Activated naive CD4-positive, alpha-beta T cell treated with anti-CD3 and anti-CD28 coated beads, Interleukin-2, amount 50 U/mL, for 16 hours (primary cell): ENCODE data around the gene DZANK1.
"Not testable (repeated sequence)": the region's sequence is repeated elsewhere in the genome, so short reads cannot be mapped to it uniquely, and the experiment has no call there.

Experiments
- DNase-seq: peaks from one replicate; pipeline ENCODE4 v3.0.0-alpha.2; 2020

DZANK1 gene

DNA sequence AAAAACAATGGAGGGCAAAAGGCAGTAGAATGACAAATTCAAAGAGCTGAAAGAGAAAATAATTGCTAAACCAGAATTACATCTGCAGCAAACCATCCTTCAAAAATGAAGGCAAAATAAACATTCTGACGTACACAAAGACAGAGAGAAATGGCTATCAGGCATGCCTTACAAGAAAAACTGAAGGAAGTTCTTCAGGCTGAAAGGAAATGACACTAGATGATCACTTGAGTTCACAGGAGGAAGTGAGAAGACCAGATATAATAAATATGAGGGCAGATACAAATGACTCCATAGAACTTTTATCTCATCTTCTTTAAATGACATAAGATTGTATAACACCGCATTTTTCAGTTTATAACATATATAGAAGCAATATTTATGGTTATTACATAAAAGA is 30.0 kb downstream of the DZANK1 start:
- DNase-seq, result no peak

DNA sequence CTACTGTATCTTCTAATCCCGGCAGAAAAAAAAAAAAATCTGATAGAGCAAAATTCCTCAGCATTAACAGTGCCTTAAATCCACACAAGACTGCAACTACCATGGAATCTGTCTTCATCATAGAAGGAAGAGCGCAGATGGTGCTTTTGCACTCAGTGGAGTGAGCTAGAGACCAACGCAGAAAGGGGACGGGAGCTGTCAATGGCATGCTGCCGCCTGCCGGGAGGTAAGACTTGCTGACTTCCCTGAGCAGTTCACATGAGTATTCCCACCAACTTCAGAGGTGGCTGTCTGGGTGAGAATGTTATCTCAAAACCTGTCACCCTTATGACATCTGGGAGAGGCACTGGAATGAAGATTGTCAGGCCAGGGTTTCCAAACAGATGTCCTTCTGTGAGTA is 35.6 kb downstream of the DZANK1 start:
- DNase-seq, result no peak

DNA sequence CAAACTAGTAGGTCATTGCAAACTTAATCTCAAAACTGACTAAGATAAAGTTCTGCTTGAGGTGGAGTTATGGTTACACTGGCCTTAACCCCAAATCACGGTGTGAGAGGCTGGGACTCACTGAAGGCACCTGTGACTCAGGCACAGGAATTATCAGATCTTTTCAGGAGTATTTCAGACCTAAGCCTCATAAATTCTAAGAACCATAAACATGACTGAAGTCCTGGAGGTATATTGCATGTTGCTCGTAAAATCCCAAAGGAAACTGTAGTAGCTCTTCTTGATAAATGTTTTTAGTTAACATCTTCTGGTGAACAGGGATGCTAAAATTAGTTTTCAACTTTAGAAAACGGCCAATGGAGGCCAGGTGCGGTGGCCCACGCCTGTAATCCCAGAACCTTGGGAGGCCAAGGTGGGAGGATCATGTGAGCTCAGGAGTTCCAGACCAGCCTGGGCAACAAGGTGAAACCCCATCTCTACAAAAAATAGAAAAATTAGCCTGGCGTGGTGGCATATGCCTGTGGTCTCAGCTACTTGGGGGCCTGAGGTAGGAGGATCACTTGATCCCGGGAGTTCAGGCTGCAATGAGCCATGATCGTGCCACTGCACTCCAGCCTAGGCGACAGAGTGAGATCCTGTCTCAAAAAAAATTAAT is 36.5 kb downstream of the DZANK1 start:
- DNase-seq, result no peak

DNA sequence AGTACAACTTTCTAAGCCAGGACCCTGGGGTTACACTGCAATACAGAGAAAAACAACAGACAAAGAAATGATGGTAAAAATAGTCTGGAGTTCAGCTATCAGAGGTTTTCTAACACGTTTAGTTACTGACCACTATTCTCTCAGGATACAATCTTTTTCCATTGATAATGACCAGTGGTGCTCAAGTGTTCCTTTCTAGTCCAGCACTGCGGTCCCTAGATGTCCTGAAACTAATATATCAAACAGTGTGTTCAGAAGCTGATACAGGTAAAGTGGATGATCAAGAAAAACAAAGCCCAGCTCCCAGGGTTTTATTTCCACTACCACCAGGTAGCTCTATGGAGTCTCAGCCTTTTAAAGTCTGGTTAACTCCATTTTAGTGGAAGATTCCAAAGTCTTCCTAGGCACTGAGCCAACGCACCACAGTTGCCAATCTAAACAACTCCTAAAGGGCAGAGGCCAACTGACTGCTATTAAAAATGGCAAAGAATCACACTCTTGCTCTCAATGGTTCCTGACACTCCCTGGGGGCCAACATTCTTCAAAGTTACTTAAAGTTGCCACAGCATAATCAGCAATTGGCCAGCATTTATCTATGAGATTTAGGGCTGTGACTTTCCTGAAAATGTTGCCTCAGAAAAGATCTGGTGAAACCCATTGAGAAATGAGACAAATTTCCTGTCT is 38.2 kb downstream of the DZANK1 start:
- DNase-seq, result no peak

DNA sequence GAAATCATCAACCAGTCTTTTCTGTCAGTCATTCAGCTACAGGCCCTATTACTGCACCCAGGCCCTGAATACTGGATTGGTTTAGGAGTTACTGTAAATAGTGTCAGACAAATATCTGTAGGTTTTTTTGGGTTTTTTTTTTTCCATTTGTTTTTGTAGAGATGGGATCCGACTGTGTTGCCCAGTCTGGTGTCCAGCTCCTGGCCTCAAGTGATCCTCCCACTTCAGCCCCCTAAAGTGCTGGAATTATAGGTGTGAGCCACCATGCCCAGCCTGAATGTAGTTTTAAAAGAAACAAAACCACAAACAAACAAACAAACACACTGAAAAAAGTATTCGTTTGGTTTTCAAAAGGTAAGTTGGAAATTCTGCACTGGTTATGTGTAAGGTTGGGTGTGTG is 39.6 kb downstream of the DZANK1 start:
- DNase-seq, result no peak

DNA sequence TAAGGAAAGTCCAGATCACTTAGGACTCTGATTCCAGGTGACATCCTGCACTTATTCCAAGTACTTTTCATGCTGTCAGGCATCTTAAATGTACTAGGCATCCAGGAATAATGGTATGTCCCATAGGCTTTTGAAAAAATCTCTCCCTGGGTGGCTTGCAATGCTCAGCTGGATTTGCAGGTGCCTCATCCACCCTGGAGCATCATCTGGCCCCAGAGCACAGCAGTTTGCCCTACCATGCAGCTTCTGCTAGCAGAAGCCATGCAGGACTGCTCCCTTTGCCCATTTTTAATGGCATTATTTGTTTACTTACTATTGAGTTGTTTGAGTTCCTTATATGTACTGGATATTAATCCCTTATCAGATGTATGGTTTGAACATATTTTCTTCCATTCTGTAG is 45.2 kb downstream of the DZANK1 start:
- DNase-seq, result no peak

DNA sequence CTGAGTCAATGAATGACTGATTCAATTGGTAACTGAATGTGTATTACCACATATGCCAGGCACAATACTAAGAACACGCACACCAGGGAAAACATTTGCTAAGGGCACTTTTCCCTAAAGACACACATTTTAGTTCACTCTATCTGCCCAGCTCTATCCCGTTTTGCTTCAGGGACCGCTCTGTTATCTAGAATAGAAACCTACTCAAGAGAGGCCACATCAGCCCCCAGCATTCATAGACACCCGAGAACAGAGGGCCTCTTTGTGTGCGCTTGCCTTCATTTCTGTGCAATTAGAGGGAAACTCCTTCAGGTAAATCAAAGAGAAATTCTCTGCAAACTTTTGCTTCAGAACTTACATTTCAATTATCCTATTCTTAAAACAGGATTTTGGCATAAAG is 50.3 kb downstream of the DZANK1 start:
- DNase-seq, result no peak

DNA sequence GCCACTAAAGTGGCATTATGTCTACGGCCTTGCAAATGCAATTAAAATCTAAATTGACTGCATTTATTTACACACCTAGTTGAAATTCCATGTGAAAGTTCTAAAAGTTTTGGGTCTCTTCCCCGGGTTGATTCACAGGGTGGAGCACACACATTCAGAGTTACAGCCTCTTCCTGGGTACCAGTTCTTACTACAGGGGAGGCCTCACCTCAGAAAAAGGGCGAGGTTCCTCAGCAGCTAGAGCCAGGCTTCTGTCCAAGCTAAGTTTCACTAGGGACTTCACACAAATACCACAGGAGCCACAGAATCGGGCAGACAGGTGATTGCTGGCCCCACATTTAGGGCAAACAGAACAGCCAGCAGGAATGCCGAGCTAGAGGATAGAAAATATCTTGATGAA is 52.7 kb downstream of the DZANK1 start:
- no peak for DNase-seq

DNA sequence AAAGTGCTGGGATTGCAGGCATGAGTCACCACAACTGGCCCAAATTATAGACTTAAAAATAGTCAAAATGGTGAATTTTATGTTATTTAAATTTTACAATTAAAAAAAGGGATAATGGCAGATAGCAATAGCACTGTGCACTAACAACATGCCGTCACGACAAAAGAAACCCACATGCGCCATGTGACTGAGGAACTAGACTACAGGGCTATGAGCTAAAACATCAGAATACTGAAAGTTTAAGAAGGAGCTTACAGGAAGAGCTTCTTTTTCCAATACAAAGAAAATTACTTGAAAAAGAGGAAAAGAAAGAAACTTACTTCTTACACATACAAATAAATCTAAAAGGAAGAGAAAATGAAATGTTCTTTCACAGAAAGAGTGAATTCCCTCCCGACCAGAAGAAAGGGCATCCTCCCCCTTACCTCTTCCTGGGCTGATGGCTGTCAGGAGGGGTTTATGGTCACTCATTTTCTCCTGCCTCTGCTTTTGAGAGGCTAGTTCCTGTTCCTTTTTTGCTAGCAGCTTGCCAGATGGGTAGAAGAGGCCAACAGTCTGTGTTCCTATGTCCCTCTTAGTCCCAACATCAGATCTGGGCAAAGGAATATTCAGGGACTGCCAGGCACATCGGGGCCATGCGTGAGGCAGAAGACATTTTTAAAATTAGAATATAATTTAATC is 54.5 kb downstream of the DZANK1 start:
- DNase-seq, result no peak

DNA sequence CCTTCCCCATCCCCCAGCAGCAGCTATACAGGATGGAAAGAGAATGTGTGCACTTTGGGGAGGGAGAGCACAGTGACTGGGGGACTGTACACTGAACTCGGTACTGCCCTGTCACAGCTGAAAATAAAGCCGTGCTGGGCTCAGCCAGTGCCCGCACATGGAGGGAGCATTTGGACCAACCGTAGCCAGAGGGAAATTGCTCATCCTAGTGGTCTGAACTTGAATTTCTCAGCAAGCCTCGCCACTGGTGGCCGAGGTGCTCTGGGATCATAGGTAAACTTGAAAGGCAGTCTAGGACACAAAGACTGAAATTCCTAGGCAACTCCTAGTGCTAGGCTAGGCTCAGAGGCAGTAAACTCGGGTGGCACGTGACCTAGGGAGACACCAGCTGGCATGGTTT is 61.0 kb downstream of the DZANK1 start:
- no peak for DNase-seq

DNA sequence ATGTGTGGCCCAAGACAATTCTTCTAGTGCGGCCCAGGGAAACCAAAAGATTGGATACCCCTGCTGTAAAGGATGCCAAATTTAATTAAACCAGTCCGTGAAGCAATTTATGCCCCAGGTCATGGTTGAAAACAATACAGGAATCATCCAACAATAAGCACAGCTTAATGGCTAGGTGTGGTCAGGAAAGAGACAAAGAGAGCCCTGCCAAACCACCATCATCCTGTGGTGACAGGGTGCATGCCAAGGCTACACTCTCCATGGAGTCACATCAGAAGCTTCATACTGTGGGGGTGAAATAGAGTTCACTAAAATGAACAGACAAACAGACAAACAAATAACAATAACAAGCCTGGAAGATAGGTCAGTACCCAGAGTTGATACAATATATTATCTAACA is 62.7 kb downstream of the DZANK1 start:
- no peak for DNase-seq

DNA sequence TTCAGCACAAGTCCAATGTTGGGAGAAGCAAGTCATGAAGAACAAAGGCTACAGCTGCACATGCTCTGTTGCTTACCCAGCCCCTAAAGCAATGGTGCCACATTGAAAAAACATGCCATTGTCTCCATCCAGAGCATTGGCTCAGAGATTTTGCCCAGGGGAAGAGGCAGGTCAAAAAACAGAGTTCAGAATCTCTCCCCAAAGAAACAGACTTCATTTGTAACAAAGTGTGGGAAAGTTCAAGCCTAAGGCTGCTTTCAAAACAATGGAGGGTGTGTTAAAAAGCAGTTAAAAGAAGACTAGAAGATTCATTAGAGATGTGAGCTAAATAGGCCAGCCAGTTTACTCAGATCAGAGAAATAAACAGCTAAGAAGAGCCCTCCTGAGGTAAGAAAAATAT is 63.6 kb downstream of the DZANK1 start:
- DNase-seq, result no peak

DNA sequence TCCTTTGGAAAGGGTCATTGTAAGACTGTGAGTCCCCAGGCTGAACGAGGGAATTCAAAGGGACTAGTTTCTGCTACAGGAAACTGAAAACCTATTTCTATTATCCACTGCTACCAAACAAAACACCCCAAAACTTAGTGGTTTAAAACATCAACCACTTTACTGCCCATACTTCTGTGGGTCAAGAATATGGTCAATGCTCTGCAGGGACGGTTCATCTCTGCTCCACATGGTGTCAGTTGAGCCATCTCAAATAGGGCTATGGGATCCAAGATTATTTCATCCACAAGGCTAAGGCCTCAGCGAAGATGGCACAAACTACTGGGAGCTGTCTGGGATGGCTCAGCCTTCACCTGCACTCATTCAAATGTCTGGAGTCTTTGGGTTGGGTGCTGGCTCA is 65.5 kb downstream of the DZANK1 start:
- no peak for DNase-seq

DNA sequence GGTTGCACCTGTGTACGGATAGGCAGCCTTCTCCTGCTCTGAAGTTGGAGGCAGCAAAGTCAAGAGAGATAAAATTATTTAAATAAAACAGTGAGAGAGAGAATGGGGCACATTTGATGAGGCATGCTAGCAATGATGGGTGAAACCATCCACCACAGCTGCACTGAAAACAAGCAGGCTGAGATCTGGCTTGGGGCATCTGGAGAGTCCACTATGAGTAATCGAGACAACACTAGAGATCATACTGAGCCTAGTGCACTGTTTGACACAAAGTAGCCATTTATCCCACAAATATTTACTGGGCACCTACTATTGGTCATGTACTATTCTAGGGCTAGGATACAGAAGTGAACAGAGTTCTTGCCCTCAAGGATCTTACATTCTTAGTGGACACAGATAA is 66.4 kb downstream of the DZANK1 start:
- no peak for DNase-seq

DNA sequence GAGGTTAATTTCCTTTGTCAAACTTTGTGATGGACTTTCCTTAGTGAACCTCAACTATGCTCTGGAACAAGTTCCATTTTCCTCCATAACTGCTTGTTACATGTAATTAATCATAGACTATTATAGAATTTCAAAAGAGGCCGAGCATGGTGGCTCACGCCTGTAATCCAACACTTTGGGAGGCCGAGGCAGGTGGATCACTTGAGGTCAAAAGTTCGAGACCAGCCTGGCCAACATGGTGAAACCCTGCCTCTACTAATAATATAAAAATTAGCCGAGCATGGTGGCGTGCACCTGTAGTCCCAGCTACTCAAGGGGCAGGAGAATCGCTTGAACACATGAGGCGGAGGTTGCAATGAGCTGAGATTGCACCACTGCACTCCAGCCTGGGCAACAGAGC is 68.1 kb downstream of the DZANK1 start:
- not testable (repeated sequence) for DNase-seq

DNA sequence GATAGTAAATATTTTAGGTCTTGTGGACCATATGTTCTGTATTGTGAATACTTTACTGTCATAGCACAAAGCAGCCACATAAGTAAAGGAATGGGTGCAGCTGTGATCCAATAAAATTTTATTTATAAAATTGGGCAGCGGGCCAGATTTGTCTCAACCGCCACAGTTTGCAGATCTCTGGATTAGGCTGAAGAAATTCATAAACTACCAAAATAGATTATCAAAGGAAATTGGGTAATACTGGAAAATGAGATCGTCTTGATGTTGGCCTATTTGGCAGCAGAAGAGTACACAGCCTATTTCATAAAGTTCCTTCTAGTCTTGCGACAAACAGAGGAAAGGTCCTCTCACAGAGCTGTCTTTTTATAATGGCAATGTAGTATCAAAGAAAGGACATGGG is 69.8 kb downstream of the DZANK1 start:
- DNase-seq, result no peak

DNA sequence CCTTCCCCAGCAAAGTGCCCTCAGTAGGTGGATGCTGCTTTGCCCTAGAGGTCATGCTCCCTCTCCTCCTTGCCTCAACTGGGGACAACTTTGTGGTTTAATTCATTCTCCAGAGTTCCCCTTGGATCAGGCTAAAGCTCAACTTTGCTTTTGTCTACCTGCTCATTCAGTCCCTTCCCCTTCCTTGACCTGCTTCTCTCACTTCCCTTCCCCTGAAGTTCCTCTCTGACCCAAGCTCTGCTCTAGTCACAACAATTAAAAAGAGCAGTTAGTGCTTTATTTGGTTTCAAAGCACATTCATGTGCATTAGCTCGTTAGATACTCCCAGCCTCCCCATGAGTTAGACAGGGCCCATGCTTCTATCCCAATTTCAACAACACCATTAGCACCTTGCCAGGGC is 71.3 kb downstream of the DZANK1 start:
- DNase-seq, result no peak

DNA sequence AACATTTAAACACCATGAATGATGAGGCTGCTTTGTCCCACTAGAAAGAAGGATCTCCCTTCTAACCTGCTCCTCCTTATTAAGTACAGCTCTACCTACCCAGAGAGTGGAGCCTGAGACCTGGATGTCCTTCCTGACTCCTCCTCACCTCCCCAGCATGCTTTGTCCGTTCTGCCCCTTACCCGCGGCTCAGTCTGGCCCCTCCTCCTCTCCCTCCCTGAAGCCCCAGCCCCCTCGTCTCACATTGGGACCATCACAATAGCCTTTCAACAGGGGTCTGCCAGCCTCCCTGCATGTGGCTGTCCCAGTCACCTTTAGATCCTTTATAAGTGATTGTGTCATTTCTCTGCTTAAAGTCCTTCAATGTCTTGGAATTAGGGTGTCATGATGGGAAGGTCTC is 72.5 kb downstream of the DZANK1 start:
- DNase-seq, result no peak

DNA sequence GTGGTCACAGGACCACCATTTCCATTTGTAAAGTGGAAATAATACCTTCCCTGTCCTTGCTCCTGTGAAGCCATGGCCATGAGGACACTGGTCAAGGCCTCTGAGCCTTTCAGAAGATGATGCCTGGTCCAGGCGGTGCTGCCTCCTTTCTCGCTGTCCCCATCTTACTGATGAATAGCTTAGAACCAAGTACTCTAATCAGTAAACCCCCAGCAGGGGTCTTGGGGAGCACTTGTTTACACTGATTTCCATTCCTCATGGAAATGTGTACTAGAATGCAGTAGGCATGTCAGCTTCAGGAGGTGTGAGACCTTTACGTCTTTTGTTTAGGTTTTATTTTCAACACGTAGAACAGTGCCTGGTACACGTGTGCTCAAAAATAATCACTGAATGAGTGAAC is 75.1 kb downstream of the DZANK1 start:
- DNase-seq, result no peak

DNA sequence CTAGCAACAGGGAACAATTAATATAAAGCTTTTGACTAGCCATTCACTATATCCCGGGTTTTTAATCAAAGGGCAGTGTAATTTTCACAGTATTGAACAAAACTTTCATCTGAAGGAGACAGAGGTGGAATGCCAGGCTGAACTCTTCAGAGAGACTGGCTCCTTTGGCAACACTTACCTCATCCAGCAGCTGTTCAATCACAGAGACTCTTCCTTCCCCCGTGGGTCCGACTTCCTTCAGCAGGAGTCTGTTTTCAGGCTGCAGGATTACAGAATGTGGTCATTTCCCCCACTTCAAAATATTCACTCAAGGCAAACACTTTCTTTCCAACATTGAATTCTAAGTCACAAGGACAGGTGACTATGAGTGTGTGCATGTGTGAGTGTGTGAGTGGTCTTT is 76.6 kb downstream of the DZANK1 start:
- DNase-seq, result no peak

DNA sequence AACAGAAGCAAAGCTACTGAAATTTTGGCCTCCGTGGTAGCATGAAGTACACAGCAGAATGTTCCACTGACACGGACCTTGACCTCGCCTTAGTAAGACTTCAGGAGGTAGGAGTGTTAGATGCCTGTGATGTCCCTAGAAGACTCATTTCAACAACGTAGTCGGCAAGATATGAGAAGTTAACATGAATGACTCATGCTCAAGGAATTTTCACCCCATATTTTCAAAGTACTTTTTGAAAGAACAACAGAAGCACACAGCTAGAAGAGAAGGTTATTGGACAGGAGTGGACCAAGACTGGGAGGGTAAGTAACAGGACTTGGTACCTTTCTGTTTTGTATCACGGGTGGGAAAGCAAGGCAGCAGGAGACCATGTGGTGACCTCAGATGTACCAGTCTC is 78.0 kb downstream of the DZANK1 start:
- DNase-seq, result no peak

DNA sequence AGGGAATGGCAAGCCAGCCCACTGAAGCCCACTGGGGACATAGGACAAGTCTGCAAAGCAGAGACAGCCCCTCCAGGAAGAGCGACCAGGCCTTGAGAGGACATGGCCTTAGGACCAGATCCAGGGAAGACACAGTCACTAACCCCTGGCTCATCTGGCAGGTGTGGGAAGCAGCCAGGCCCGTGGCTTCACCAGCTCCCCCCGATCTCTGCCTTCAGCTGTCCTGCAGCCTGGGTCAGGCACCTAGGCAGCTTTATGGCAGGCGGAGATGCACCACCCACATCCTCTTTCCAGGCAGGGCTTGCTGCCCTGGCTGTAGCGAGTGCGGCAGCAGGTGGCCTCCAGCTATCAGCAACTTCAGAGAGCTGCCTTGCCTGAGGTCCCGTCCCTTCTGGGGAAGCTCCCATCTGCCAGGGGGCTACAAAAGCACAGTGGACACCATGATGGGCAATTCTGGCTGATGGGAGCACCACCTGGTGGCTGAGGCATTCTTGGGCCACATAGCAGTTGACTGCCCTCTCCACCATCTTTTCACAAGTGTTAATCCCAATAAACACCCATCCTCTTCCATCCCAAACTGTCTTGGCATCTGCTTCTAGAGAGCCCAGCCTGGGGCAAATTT is 85.8 kb downstream of the DZANK1 start:
- no peak for DNase-seq

DNA sequence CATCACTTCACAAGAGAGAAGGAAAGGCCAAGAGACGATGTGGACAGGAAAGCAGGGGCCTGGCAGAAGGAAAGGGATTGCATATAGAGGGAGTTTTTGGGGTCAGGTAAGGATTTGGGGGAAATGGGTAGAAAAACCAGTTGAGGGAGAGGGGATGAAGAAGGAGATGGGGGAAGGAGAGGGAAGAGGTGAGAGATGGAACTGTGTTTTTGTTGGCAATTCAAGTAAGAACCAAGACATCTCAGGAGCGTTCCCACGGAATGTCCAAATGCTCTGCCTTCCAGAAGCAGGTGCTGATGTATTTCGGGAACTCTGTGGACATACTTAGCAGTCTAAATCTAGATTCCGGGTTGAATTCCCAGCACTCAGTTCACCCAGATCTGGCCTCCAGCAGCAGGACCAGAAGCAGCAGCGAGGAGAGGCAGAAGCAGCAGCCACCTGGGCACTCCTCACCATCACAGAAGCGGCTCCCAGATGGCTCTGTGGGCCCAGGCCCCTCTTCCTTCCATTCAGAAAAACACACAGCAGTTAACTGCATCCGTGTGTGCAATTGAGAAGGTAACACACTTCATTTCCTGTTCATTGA is 88.8 kb downstream of the DZANK1 start:
- no peak for DNase-seq

DNA sequence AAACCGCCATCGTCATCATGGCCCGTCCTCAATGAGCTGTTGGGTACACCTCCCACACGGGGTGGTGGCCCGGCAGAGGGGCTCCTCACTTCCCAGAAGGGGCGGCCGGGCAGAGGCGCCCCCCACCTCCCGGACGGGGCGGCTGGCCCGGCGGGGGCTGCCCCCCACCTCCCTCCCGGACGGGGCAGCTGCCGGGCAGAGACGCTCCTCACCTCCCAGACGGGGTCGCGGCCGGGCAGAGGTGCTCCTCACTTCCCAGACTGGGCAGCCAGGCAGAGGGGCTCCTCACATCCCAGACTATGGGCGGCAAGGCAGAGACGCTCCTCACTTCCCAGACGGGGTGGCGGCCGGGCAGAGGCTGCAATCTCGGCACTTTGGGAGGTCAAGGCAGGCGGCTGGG is 91.3 kb downstream of the DZANK1 start:
- DNase-seq, result not testable (repeated sequence)
